AG09309 (cell line): ENCODE data around the gene INSIG2.

Experiments
- DNase-seq: peaks from one replicate; pipeline ENCODE4 v3.0.0-alpha.2; 2010; ENCODE audit warnings: low read depth
- H3K4me3 ChIP-seq: 2 replicates; pipeline ENCODE4 v1.5.1; 2011; ENCODE audit warnings: mild to moderate bottlenecking, low read depth, low read length, moderate library complexity; ENCODE audit not compliant: control insufficient read depth
- TF ChIP-seq, protein P1 (sequence below): IDR thresholded peaks from 2 replicates; pipeline ENCODE4 v1.5.1; 2011; ENCODE audit warnings: mild to moderate bottlenecking, low read depth, low read length, inconsistent platforms; ENCODE audit not compliant: insufficient read depth, control insufficient read depth; ENCODE audit errors: missing control alignments

The INSIG2 gene

DNA sequence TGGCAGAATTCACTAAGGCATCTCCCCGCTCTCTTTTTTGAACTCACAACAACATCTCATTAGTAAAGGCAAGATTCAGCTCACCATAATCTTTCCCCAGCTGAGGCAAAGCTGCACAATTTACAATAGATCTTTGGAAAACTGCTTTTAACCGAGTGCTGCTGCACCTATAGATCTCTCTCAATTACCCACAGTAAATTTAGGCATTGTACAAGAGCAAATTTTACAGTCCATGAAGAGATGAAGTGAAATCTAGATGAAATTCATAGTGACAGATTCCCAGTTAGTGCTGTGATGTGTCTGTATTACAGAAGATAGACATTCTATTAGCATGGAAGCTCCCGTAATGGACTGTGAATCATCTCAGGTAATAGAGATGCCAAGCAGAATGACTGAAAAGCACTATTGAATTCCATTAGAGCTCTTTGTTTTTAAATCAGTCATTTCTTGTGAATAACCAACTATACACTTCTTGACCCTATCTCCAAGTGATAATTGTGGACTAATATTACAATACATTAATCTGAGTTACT lies 36.4 kb upstream of the INSIG2 start:
- no peak overlapping the region for H3K4me3 ChIP-seq

DNA sequence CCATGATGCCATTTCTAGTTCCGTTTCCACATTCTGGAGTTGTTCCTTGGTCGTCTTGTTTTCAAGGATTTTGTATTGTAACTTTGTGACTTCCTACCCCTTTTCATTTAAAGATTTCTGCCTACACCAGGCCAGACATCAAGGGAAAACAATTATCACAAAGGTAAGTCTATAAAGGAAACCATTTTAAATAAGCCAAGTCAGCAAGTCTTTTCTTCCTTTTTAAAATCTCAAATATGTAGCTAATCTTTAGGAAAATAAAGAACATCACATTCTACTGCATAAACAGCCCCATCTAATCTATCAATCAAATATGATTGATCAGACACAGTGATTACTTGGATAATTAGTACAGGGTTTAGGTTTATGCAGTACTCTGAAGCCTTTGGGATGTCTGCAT lies 35.8 kb upstream of the INSIG2 start:
- no peak overlapping the region for H3K4me3 ChIP-seq
- DNase-seq, result no peak
- TF ChIP-seq, protein P1, sequence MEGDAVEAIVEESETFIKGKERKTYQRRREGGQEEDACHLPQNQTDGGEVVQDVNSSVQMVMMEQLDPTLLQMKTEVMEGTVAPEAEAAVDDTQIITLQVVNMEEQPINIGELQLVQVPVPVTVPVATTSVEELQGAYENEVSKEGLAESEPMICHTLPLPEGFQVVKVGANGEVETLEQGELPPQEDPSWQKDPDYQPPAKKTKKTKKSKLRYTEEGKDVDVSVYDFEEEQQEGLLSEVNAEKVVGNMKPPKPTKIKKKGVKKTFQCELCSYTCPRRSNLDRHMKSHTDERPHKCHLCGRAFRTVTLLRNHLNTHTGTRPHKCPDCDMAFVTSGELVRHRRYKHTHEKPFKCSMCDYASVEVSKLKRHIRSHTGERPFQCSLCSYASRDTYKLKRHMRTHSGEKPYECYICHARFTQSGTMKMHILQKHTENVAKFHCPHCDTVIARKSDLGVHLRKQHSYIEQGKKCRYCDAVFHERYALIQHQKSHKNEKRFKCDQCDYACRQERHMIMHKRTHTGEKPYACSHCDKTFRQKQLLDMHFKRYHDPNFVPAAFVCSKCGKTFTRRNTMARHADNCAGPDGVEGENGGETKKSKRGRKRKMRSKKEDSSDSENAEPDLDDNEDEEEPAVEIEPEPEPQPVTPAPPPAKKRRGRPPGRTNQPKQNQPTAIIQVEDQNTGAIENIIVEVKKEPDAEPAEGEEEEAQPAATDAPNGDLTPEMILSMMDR, result no peak

More for the DNA sequence above, 36.4 kb upstream of the INSIG2 start:
- TF ChIP-seq, protein P1, result no peak
- DNase-seq, result no peak

DNA sequence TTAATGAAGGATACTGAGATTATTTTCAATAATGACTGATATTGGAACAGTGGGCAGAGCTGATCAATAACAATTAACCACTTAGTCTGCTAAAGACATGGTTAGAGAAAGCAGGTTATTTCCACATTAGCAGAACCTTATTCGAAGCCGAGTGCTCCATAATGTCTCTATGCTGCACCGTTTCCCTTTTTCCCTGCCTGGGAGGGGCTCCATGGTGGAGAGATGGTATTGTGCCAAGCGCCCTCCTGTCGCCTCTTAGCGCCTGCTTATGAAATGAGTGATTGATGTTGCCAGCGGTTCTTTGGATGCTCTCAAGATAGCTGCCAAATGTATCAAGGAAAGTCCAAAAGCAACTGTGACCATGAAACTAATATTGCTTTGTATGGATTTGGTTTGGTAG lies 34.6 kb upstream of the INSIG2 start:
- no peak for DNase-seq
- no peak overlapping the region for H3K4me3 ChIP-seq
- TF ChIP-seq, protein P1, result no peak

DNA sequence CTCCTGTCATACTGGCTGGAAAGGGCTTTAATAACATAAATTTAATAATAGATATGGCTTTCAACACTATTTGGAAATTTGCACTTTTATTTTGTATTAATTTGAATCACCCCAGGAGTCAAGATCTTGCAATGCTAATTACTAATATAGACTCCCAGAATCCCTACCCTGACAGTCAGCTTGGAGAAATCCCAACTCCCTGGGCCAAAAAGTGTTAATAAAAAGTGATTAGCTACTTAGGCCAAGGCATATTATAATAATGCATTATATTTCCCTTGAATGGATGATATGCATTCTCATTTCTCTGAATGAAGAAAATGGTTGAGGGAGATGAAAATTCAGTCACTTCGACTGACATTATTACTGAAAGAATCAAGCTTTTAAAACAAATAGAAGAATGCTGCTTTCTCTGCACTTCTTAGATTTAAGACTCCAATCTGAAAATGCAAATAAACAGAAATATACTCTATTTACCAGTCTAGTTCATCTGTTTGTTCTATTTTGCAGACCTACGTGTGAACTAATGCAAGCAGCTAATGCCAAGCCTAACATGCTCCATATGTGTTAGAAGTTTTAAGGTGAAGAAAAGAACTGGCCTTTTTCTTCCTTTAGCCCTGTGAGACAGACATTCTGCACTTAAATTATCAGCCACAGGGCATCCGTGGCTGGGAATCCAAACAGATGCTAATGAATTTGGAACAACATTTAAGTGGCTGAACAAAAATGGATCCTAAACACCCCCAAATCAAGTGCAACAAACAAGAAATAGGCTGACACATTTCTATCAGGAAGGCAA lies 33.9 kb upstream of the INSIG2 start:
- TF ChIP-seq, protein P1, result no peak
- H3K4me3 ChIP-seq, result no peak overlapping the region
- no peak for DNase-seq

DNA sequence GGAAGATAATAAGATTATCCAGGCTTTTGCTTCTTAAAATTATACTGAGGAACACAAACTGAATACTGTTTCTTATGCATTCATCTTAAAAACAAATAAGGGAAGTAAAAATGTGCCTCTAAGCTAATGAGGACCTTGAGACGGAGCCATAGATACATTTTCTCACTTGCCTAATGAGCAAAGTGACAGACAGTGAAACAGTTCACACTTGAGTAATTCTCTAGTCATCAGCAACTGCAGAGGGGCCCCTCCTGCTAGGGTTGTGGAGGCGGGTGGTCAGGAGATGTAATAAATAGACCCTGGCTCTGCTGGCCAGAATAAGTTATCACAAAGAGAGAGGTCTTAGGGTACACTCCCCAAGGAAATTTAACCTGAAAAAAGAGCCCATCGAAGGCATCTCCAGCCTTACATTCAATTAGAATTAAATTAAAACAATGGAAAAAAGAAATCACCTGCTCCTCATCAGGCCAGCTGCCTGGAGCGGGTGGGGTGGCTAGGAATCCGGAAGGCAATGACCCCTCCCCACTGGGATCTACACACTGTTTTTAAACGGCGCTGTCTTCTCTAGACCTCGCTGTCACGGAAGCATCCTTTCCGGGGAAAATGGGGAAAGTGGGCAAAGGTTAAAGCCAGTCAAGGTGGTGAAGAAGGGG lies 32.6 kb upstream of the INSIG2 start:
- TF ChIP-seq, protein P1, result no peak
- no peak overlapping the region for H3K4me3 ChIP-seq
- no peak for DNase-seq

DNA sequence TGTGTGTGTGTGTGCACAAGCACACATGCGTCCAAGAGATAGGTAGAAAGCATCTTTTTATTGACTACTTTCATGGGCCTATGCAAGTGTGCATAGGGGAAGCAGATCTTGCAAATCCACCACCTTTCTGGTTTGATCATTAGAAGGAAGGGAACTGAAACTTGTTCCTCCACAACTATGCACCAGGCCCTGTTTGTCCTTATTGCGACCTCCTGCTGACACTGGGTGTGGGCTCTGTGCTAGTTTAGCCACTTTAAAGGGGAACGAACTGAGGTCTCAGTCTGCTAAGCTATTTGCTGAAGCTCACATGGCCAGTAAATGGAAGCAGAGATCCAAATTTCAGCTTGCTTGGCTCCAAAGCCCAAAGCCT lies 32.1 kb upstream of the INSIG2 start:
- no peak for DNase-seq
- no peak overlapping the region for H3K4me3 ChIP-seq
- TF ChIP-seq, protein P1, result no peak
